DND-41 (cell line): ENCODE data around the gene KRT12.

ENCODE experiments used
- ATAC-seq: fragments of 200-7000 bp; cut with Tn5 transposase; 3 replicates; pipeline ENCODE4 v1.9.1; 2021; ENCODE audit warnings: low read depth; ENCODE audit not compliant: insufficient read depth
- DNase-seq: peaks from one replicate; pipeline ENCODE4 v3.0.0-alpha.2; 2020
- H2AFZ ChIP-seq: 2 replicates; pipeline ENCODE4 v1.6.0; 2012; ENCODE audit warnings: low read depth, low read length
- H3K27ac ChIP-seq: 2 replicates; pipeline ENCODE4 v1.5.1; 2012; ENCODE audit warnings: low read length, inconsistent platforms
- H3K27me3 ChIP-seq: fragments of 200-600 bp; sonication (generic); 2 replicates; pipeline ENCODE4 v1.6.0; 2012; ENCODE audit warnings: low read length, mild to moderate bottlenecking, inconsistent platforms; ENCODE audit not compliant: insufficient read depth, poor library complexity
- H3K36me3 ChIP-seq: 2 replicates; pipeline ENCODE4 v1.5.1; 2012; ENCODE audit warnings: low read length, inconsistent platforms; ENCODE audit not compliant: insufficient read depth
- H3K4me1 ChIP-seq: 2 replicates; pipeline ENCODE4 v1.5.1; 2012; ENCODE audit warnings: mild to moderate bottlenecking, low read length; ENCODE audit not compliant: insufficient read depth
- H3K4me2 ChIP-seq: 2 replicates; pipeline ENCODE4 v1.6.0; 2012; ENCODE audit warnings: mild to moderate bottlenecking, moderate library complexity, low read length, inconsistent platforms; ENCODE audit not compliant: insufficient read depth
- H3K4me3 ChIP-seq, 2 experiments: fragments of 200-600 bp in 1 of 2; shearing (Covaris generic) in 1 of 2; 2 replicates each; pipeline ENCODE4 v1.5.1; 2012 to 2016; ENCODE audit warnings: inconsistent platforms in 2 of 2, low read length in 2 of 2, mild to moderate bottlenecking in 2 of 2, low read depth in 1 of 2, moderate library complexity in 1 of 2
- H3K79me2 ChIP-seq: 2 replicates; pipeline ENCODE4 v1.6.0; 2012; ENCODE audit warnings: low read length, inconsistent platforms; ENCODE audit not compliant: insufficient read depth
- H3K9ac ChIP-seq: 2 replicates; pipeline ENCODE4 v1.6.0; 2012; ENCODE audit warnings: low read depth, mild to moderate bottlenecking, inconsistent platforms, low read length, moderate library complexity
- H3K9me3 ChIP-seq: 2 replicates; pipeline ENCODE4 v1.5.1; 2012; ENCODE audit warnings: low read length, moderate library complexity, mild to moderate bottlenecking, inconsistent platforms; ENCODE audit not compliant: insufficient read depth, severe bottlenecking
- H4K20me1 ChIP-seq: 2 replicates; pipeline ENCODE4 v1.6.0; 2012; ENCODE audit warnings: low read length; ENCODE audit not compliant: insufficient read depth
- CTCF ChIP-seq: IDR thresholded peaks from 2 replicates; pipeline ENCODE4 v1.5.1; 2012; ENCODE audit warnings: borderline replicate concordance, low read length, moderate library complexity, mild to moderate bottlenecking; ENCODE audit not compliant: poor library complexity, severe bottlenecking; ENCODE audit errors: extremely low read depth
- EZH2 ChIP-seq: IDR thresholded peaks from 3 replicates; pipeline ENCODE4 v1.6.1; 2012; ENCODE audit warnings: borderline replicate concordance, low read depth, mild to moderate bottlenecking, moderate library complexity, low read length, inconsistent platforms; ENCODE audit not compliant: severe bottlenecking

KRT12 gene

GRCh38 chr17:40901981-40902474 lies 35.0 kb upstream of the KRT12 start:
- no peaks in the 10 kb centered on the region for H3K4me1 ChIP-seq
- H4K20me1 ChIP-seq, result no peaks in the 10 kb centered on the region
- DNase-seq (no peak), ATAC-seq (no peak)
- no peaks in the 10 kb centered on the region for H3K79me2 ChIP-seq
- no peak overlapping the region for H3K4me3 ChIP-seq
- no peaks in the 10 kb centered on the region for H3K9me3 ChIP-seq
- H3K36me3 ChIP-seq, result no peaks in the 10 kb centered on the region
- H3K27me3 ChIP-seq, result peaks cover 10% of the 10 kb centered on the region
- TF ChIP-seq EZH2 (no peak), CTCF (no peak)
- no peak overlapping the region for H3K4me2 ChIP-seq
- no peak overlapping the region for H3K27ac ChIP-seq
- no peak overlapping the region for H2AFZ ChIP-seq
- H3K9ac ChIP-seq, result no peak overlapping the region

- Histone ChIP-seq H3K4me1 (no peaks in the 10 kb centered on the region), H3K4me2 (no peak overlapping the region), H2AFZ (no peak overlapping the region), H3K79me2 (no peaks in the 10 kb centered on the region), H3K4me3 (no peak overlapping the region), H3K9ac (no peak overlapping the region), H4K20me1 (no peaks in the 10 kb centered on the region), H3K27ac (no peak overlapping the region), H3K27me3 (peaks cover 18% of the 10 kb centered on the region), H3K9me3 (no peaks in the 10 kb centered on the region), H3K36me3 (no peaks in the 10 kb centered on the region)
- TF ChIP-seq CTCF (no peak), EZH2 (no peak)
- ATAC-seq (no peak), DNase-seq (no peak)
Measured at GRCh38 chr17:40900809-40901356, 33.9 kb upstream of the KRT12 start.

- no peaks in the 10 kb centered on the region for H3K9me3 ChIP-seq
- TF ChIP-seq EZH2 (no peak), CTCF (no peak)
- no peak overlapping the region for H2AFZ ChIP-seq
- H3K4me1 ChIP-seq, result no peaks in the 10 kb centered on the region
- DNase-seq, result no peak
- no peak for ATAC-seq
- no peaks in the 10 kb centered on the region for H3K36me3 ChIP-seq
- H3K9ac ChIP-seq, result no peak overlapping the region
- H4K20me1 ChIP-seq, result no peaks in the 10 kb centered on the region
- H3K4me3 ChIP-seq, result no peak overlapping the region
- peaks cover 18% of the 10 kb centered on the region for H3K27me3 ChIP-seq
- no peak overlapping the region for H3K27ac ChIP-seq
- no peaks in the 10 kb centered on the region for H3K79me2 ChIP-seq
- no peak overlapping the region for H3K4me2 ChIP-seq
Measured at GRCh38 chr17:40896916-40897455, 30.0 kb upstream of the KRT12 start.
